ENCODE results near the gene FGFR3. TPM values are rescaled to one million over a fixed set of nuclear protein-coding genes. Genes with fewer than 3 reads are reported as not detected.

FGFR3 gene
- total and polyA plus RNA-seq, 8 donors: 1.2 to 530 (median 26.9) TPM

- intact Hi-C loops (cut with DNase I; ENCODE audit: low total_unique reads): no loop called here
- TF ChIP-seq POLR2AphosphoS5 (IDR thresholded peaks at IDR 0.05) (no peak), EP300 (IDR thresholded peaks at IDR 0.05) (no peak), CTCF (IDR thresholded peaks at IDR 0.05) (no peak), POLR2A (IDR thresholded peaks at IDR 0.05) (no peak)
Observed at GRCh38 chr4:1761130-1761689, 31.9 kb upstream of the FGFR3 start.

GRCh38 chr4:1762264-1763010 is 30.7 kb upstream of the FGFR3 start:
- Histone ChIP-seq H3K9me3 (no peaks in the 10 kb centered on the region), H3K4me1 (peaks cover 17 to 36% (median 26%) of the 10 kb centered on the region in 4 donors), H3K36me3 (no peaks in the 10 kb centered on the region), H3K27me3 (peaks cover 0 to 59% (median 16%) of the 10 kb centered on the region in 3 donors), H3K4me3 (no peak overlapping the region), H3K27ac (no peak overlapping the region)
- TF ChIP-seq EP300 (IDR thresholded peaks at IDR 0.05) (no peak), POLR2AphosphoS5 (IDR thresholded peaks at IDR 0.05) (no peak), CTCF (IDR thresholded peaks at IDR 0.05) (no peak), POLR2A (IDR thresholded peaks at IDR 0.05) (no peak)
- no peak for DNase-seq
- intact Hi-C loops (cut with DNase I; ENCODE audit: low total_unique reads): no loop called here
- WGBS, 5 donors: 80 to 86% (median 85%) methylated on average over 13 to 20 of the region's 20 CpGs

More at GRCh38 chr4:1761130-1761689, 31.9 kb upstream of the FGFR3 start:
- no peak overlapping the region for H3K27ac ChIP-seq
- DNase-seq: no peak
- H3K9me3 ChIP-seq: no peaks in the 10 kb centered on the region
- H3K4me1 ChIP-seq: peaks cover 11 to 26% (median 17%) of the 10 kb centered on the region in 4 donors
- H3K27me3 ChIP-seq: peaks cover 0 to 47% (median 5%) of the 10 kb centered on the region in 3 donors
- H3K4me3 ChIP-seq: no peak overlapping the region
- H3K36me3 ChIP-seq: no peaks in the 10 kb centered on the region
- 42 to 66% (median 47%) methylated on average over 14 to 32 of the region's 32 CpGs for WGBS, 5 donors

- H3K4me3 ChIP-seq: peak overlapping the region; percentile 9 to 39 (median 28)
- H3K4me1 ChIP-seq: peaks cover 23 to 42% (median 32%) of the 10 kb centered on the region in 4 donors
- peaks cover 0 to 66% (median 16%) of the 10 kb centered on the region in 3 donors for H3K27me3 ChIP-seq
- WGBS, 5 donors: 24 to 31% (median 29%) methylated on average over 15 to 31 of the region's 31 CpGs
- H3K9me3 ChIP-seq: no peaks in the 10 kb centered on the region
- H3K36me3 ChIP-seq: no peaks in the 10 kb centered on the region
- intact Hi-C loops (cut with DNase I; ENCODE audit: low total_unique reads): no loop called here
- peak overlapping the region in 1 of 5 donors; percentile 43 for H3K27ac ChIP-seq
- TF ChIP-seq CTCF (IDR thresholded peaks at IDR 0.05): no peak
- no peak for TF ChIP-seq POLR2A (IDR thresholded peaks at IDR 0.05)
- no peak for TF ChIP-seq POLR2AphosphoS5 (IDR thresholded peaks at IDR 0.05)
- no peak for TF ChIP-seq EP300 (IDR thresholded peaks at IDR 0.05)
- DNase-seq: no peak
Observed at GRCh38 chr4:1763070-1763549, 30.0 kb upstream of the FGFR3 start.

- peak; percentile 37 to 86 for DNase-seq
- H3K36me3 ChIP-seq: no peaks in the 10 kb centered on the region
- no peaks in the 10 kb centered on the region for H3K9me3 ChIP-seq
- peak overlapping the region in 1 of 5 donors; percentile 43 for H3K27ac ChIP-seq
- H3K4me1 ChIP-seq: peaks cover 23 to 45% (median 36%) of the 10 kb centered on the region in 4 donors
- peak overlapping the region; percentile 9 to 39 (median 28) for H3K4me3 ChIP-seq
- 0 to 10% (median 8%) methylated on average over 1 to 36 of the region's 36 CpGs for WGBS, 5 donors
- H3K27me3 ChIP-seq: peaks cover 0 to 71% (median 16%) of the 10 kb centered on the region in 3 donors
- no peak for TF ChIP-seq EP300 (IDR thresholded peaks at IDR 0.05)
- TF ChIP-seq CTCF (IDR thresholded peaks at IDR 0.05): peak in 1 of 7 experiments; percentile 10
- no peak for TF ChIP-seq POLR2A (IDR thresholded peaks at IDR 0.05)
- no peak for TF ChIP-seq POLR2AphosphoS5 (IDR thresholded peaks at IDR 0.05)
- intact Hi-C loops (cut with DNase I; ENCODE audit: low total_unique reads): no loop called here
Observed at GRCh38 chr4:1763550-1764080, 29.5 kb upstream of the FGFR3 start.
